Esophagus muscularis mucosa (tissue), 4 donors: ENCODE results near the gene UBD.

ENCODE experiments used
- CTCF ChIP-seq, 3 experiments: fragments of 200-600 bp in 2 of 3; fragments of 450-650 bp in 1 of 3; sonication (generic) in 2 of 3; IDR thresholded peaks; one replicate each; pipeline ENCODE4 v1.5.1; 2017 to 2019; ENCODE audit warnings: antibody characterized with exemption in 3 of 3, mild to moderate bottlenecking in 2 of 3, moderate library complexity in 1 of 3
- EP300 ChIP-seq: sonication (generic); formaldehyde crosslinking; IDR thresholded peaks from one replicate; pipeline ENCODE4 v1.6.1; 2017; ENCODE audit warnings: antibody characterized with exemption
- POLR2A ChIP-seq: fragments of 450-650 bp; IDR thresholded peaks from one replicate; pipeline ENCODE4 v1.6.1; 2017; ENCODE audit warnings: antibody characterized with exemption, moderate library complexity, mild to moderate bottlenecking, low read depth

- no peak for TF ChIP-seq POLR2A
- TF ChIP-seq CTCF (IDR thresholded peaks at IDR 0.05) = no peak
- no peak for TF ChIP-seq EP300
Observed at GRCh38 chr6:29603456-29603855, 43.9 kb upstream of the UBD start.
